IMR-90 (cell line): ENCODE measurements around the gene CRISPLD2.

ENCODE experiments used
- CEBPB ChIP-seq: IDR thresholded peaks from 2 replicates; pipeline ENCODE4 v1.6.1; 2012; ENCODE audit warnings: low read depth, low read length, improper control_type of control experiment
- POLR2A ChIP-seq: IDR thresholded peaks from 2 replicates; pipeline ENCODE4 v1.6.1; 2012; ENCODE audit warnings: mild to moderate bottlenecking, low read depth, low read length

DNA sequence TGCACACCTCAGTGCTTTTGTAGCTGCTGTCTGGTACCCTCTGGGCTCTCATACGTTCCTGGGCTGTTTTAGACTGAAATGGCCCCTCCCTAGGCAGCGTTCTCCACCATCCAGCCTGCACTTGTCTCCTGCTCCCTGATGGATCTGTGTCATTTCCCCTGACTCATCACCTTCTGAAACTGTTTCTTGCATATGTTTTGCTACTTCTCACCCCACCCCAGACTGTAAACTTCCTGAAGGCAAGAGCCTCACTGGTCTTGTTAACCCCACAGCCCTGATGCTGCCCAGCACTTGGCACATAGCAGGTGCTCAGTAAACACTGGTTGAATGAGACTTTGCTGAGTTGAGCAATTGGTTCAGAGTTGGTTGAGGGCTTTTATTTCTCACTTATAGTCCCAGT is 78.7 kb downstream of the CRISPLD2 start:
- no peak for TF ChIP-seq CEBPB
- no peak for TF ChIP-seq POLR2A
